ENCODE results near the gene FAM20B. TPM values are rescaled to one million over a fixed set of nuclear protein-coding genes. Genes with fewer than 3 reads are reported as not detected.
A peak's percentile ranks its signal among the peaks of the same experiment; 100 is the strongest.
"Not testable (repeated sequence)": the region's sequence is repeated elsewhere in the genome, so short reads cannot be mapped to it uniquely, and the experiment has no call there.

FAM20B gene
- 10 to 100 TPM in 2 of 3 donors, 1 to 10 TPM in 1; 7.1 to 17.4 (median 15.5) TPM for polyA plus RNA-seq

- WGBS, 3 donors: 15 to 16% (median 16%) methylated on average over 49 to 58 of the region's 58 CpGs
- H3K27ac ChIP-seq (ENCODE audit: low read depth, low read length): peak within 1 kb of the TSS; percentile 63
Measured at GRCh38 chr1:179025125-179025974, at the start of gene FAM20B. FAM20B (plus strand) TSS chr1:179025894; CDS start chr1:179043848, 17,954 bp downstream.

GRCh38 chr1:178976541-178976940 is 49.2 kb upstream of the FAM20B start:
- 57 to 92% (median 68%) methylated on average over 2 of the region's 2 CpGs for WGBS, 3 donors
- no peak overlapping the region for H3K27ac ChIP-seq (ENCODE audit: low read depth, low read length)

GRCh38 chr1:178986204-178986603 is 39.5 kb upstream of the FAM20B start:
- no peak overlapping the region for H3K27ac ChIP-seq (ENCODE audit: low read depth, low read length)
- 78 to 83% (median 81%) methylated on average over 3 of the region's 3 CpGs for WGBS, 3 donors

- WGBS, 3 donors: 91 to 100% (median 98%) methylated on average over 1 of the region's 2 CpGs
- H3K27ac ChIP-seq (ENCODE audit: low read depth, low read length): not testable (repeated sequence)
Measured at GRCh38 chr1:178988198-178988597, 37.5 kb upstream of the FAM20B start.

GRCh38 chr1:178993559-178993958 is 32.1 kb upstream of the FAM20B start:
- H3K27ac ChIP-seq (ENCODE audit: low read depth, low read length): no peak overlapping the region
- 95 to 96% (median 95%) methylated on average over 1 of the region's 1 CpG for WGBS, 3 donors

GRCh38 chr1:178997428-178997827 is 28.3 kb upstream of the FAM20B start:
- no peak overlapping the region for H3K27ac ChIP-seq (ENCODE audit: low read depth, low read length)
- 75 to 95% (median 92%) methylated on average over 1 of the region's 1 CpG for WGBS, 3 donors

- no peak overlapping the region for H3K27ac ChIP-seq (ENCODE audit: low read depth, low read length)
- WGBS, 3 donors: 92 to 97% (median 94%) methylated on average over 3 of the region's 3 CpGs
Measured at GRCh38 chr1:178998295-178998694, 27.4 kb upstream of the FAM20B start.

- H3K27ac ChIP-seq (ENCODE audit: low read depth, low read length): no peak overlapping the region
- 91 to 99% (median 92%) methylated on average over 5 of the region's 5 CpGs for WGBS, 3 donors
Measured at GRCh38 chr1:178999061-178999460, 26.6 kb upstream of the FAM20B start.

GRCh38 chr1:179001451-179001850 is 24.2 kb upstream of the FAM20B start:
- H3K27ac ChIP-seq (ENCODE audit: low read depth, low read length): no peak overlapping the region
- 82 to 100% (median 94%) methylated on average over 1 of the region's 1 CpG for WGBS, 3 donors

GRCh38 chr1:179002064-179002463 is 23.6 kb upstream of the FAM20B start:
- H3K27ac ChIP-seq (ENCODE audit: low read depth, low read length): not testable (repeated sequence)
- 89 to 94% (median 92%) methylated on average over 8 of the region's 8 CpGs for WGBS, 3 donors

- WGBS, 3 donors: 25 to 29% (median 26%) methylated on average over 18 to 20 of the region's 20 CpGs
- no peak overlapping the region for H3K27ac ChIP-seq (ENCODE audit: low read depth, low read length)
Measured at GRCh38 chr1:179002552-179003345, 22.9 kb upstream of the FAM20B start.

- 77 to 91% (median 88%) methylated on average over 7 of the region's 7 CpGs for WGBS, 3 donors
Measured at GRCh38 chr1:179003512-179004066, 22.1 kb upstream of the FAM20B start.

GRCh38 chr1:179007233-179007632 is 18.5 kb upstream of the FAM20B start:
- WGBS, 3 donors: 60 to 92% (median 82%) methylated on average over 7 of the region's 7 CpGs
- no peak overlapping the region for H3K27ac ChIP-seq (ENCODE audit: low read depth, low read length)

More at GRCh38 chr1:179003512-179004066, 22.1 kb upstream of the FAM20B start:
- H3K27ac ChIP-seq (ENCODE audit: low read depth, low read length): no peak overlapping the region

GRCh38 chr1:179010671-179011070 is 15.0 kb upstream of the FAM20B start:
- H3K27ac ChIP-seq (ENCODE audit: low read depth, low read length): no peak overlapping the region
- whole genome bisulfite sequencing, 3 donors: 82 to 94% (median 91%) methylated on average over 2 of the region's 2 CpGs

GRCh38 chr1:179012038-179012437 is 13.7 kb upstream of the FAM20B start:
- 93 to 100% (median 97%) methylated on average over 1 of the region's 1 CpG for WGBS, 3 donors
- H3K27ac ChIP-seq (ENCODE audit: low read depth, low read length): no peak overlapping the region

- no peak overlapping the region for H3K27ac ChIP-seq (ENCODE audit: low read depth, low read length)
- 88 to 100% (median 90%) methylated on average over 1 of the region's 1 CpG for WGBS, 3 donors
Measured at GRCh38 chr1:179014123-179014522, 11.6 kb upstream of the FAM20B start.

- H3K27ac ChIP-seq (ENCODE audit: low read depth, low read length): no peak overlapping the region
- WGBS, 3 donors: 90 to 98% (median 96%) methylated on average over 2 of the region's 2 CpGs
Measured at GRCh38 chr1:179015396-179015795, 10.3 kb upstream of the FAM20B start.

GRCh38 chr1:179016706-179017382 is 8.8 kb upstream of the FAM20B start:
- H3K27ac ChIP-seq (ENCODE audit: low read depth, low read length): no peak overlapping the region
- 16 to 34% (median 19%) methylated on average over 5 of the region's 5 CpGs for WGBS, 3 donors
